Measurements from ENCODE around the gene SNRNP48.

SNRNP48 gene

DNA sequence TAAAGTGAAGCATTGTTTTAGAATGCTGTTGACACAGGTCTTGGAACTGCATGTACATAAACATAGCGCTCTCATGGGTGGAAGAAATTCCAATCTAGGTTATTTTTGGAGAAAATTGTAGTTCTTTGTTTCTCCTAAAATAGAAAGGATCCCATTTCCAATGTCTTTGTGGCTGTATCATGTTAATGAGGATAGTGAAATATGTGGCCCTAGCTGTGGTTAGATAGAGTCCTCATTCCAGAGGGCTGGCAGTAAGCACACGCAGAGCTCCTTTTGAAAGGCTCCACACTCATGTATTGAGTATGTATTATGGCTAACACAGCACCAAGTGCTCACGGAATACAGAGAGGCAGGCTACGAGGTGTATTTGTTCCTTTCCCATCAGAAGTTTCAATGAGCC lies 60.9 kb downstream of the SNRNP48 start:
- H3K4me3 ChIP-seq (ENCODE audit: low read depth in 1 of 2, low read length in 2 of 2): no peak overlapping the region
- H3K4me1 ChIP-seq (ENCODE audit: insufficient read depth, low read length): no peaks in the 10 kb centered on the region

DNA sequence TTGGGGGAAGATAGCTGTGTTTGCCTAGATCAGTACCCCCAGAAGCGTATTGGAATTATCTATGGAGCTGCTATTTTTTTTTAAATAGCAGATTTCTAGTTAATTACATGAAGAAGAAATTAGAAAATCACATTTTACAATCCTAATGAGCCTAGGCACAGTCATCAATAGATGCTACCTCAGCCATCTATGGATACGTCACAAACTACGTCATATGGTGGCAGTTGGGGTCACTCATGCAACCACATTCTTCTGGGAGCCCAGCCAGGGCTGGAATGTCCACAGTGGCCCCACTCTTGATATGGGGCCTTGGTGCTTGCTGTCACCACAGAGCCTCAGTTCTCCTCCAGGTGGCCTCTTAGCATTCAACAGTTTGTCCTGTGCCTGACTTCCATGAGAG lies 63.0 kb downstream of the SNRNP48 start:
- H3K4me3 ChIP-seq (ENCODE audit: low read depth in 1 of 2, low read length in 2 of 2): no peak overlapping the region
- H3K9ac ChIP-seq (ENCODE audit: low read length): no peak overlapping the region
- no peaks in the 10 kb centered on the region for H3K36me3 ChIP-seq (ENCODE audit: insufficient read depth, low read length)
- no peaks in the 10 kb centered on the region for H3K9me3 ChIP-seq (ENCODE audit: low read length)
- H3K4me1 ChIP-seq (ENCODE audit: insufficient read depth, low read length): no peaks in the 10 kb centered on the region
- H3K27ac ChIP-seq (ENCODE audit: low read depth, low read length): no peak overlapping the region
- H3K27me3 ChIP-seq (ENCODE audit: control insufficient read depth in 1 of 2, insufficient read depth in 2 of 2, low read length in 2 of 2): no peaks in the 10 kb centered on the region

More for the DNA sequence above, 60.9 kb downstream of the SNRNP48 start:
- no peak overlapping the region for H3K9ac ChIP-seq (ENCODE audit: low read length)
- H3K27ac ChIP-seq (ENCODE audit: low read depth, low read length): no peak overlapping the region
- no peaks in the 10 kb centered on the region for H3K27me3 ChIP-seq (ENCODE audit: control insufficient read depth in 1 of 2, insufficient read depth in 2 of 2, low read length in 2 of 2)
- H3K36me3 ChIP-seq (ENCODE audit: insufficient read depth, low read length): no peaks in the 10 kb centered on the region
- no peaks in the 10 kb centered on the region for H3K9me3 ChIP-seq (ENCODE audit: low read length)

DNA sequence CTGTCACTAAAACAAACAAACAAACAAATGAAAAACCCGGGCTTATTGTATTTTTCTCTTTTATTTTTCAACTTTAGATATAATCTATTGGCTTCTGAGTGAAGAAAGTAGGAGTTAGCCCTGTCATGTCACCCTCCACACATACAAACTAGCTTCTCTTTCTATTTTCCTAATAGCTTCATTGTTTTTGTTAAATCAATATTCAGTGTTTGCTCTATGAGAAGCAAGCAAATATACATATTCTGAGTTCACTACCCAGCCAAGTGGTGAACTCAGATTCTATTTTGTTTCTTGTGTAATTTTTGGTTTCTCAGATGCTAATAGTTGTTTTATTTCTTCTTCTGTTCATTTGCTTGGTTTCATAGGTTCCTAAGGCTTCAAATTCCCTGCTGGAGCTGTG lies 66.4 kb downstream of the SNRNP48 start:
- no peaks in the 10 kb centered on the region for H3K4me1 ChIP-seq (ENCODE audit: insufficient read depth, low read length)
- H3K9ac ChIP-seq (ENCODE audit: low read length): no peak overlapping the region
- H3K9me3 ChIP-seq (ENCODE audit: low read length): no peaks in the 10 kb centered on the region
- no peak overlapping the region for H3K4me3 ChIP-seq (ENCODE audit: low read depth in 1 of 2, low read length in 2 of 2)
- no peaks in the 10 kb centered on the region for H3K27me3 ChIP-seq (ENCODE audit: control insufficient read depth in 1 of 2, insufficient read depth in 2 of 2, low read length in 2 of 2)
- H3K36me3 ChIP-seq (ENCODE audit: insufficient read depth, low read length): no peaks in the 10 kb centered on the region
- no peak overlapping the region for H3K27ac ChIP-seq (ENCODE audit: low read depth, low read length)

DNA sequence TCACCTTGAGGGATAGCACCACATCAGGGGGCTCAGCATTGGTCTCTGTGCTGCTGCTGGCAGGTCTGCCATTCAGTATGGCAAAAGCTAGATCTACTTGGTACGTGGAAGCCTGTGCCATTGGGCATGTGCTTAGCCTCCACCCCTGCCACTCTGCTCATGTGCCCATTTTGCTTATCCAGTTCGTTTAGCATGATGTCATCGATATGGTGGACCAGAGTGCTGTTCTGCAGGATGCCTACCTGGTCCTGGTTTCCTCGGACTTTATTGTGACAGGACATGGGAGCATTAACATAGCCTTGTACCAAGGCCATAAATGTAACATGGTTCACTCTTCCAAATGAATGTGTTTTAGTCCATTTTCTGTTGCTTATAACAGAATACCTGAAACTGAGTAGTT lies 68.5 kb downstream of the SNRNP48 start:
- Histone ChIP-seq H3K9ac (ENCODE audit: low read length) (no peak overlapping the region), H3K9me3 (ENCODE audit: low read length) (no peaks in the 10 kb centered on the region)

DNA sequence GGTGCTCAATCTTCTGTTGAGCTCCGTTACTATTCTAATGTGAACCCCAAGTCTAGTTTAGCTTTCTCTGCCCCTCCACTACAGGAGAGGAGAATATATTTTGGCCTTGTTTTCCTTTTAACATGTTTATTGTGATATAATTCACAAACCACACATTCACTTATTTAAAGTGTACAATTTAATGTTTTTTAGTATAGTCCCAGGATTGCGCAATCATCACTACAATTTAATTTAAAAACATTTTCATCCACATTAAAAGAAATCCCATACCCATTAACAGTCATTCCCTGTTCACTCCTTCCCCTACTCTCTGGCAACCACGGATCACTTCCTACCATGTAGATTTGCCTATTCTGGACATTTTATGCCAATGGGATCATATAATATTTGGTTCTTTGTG lies 71.4 kb downstream of the SNRNP48 start:
- Histone ChIP-seq H3K36me3 (ENCODE audit: insufficient read depth, low read length) (no peaks in the 10 kb centered on the region), H3K27me3 (ENCODE audit: control insufficient read depth in 1 of 2, insufficient read depth in 2 of 2, low read length in 2 of 2) (no peaks in the 10 kb centered on the region), H3K27ac (ENCODE audit: low read depth, low read length) (no peak overlapping the region), H3K4me1 (ENCODE audit: insufficient read depth, low read length) (no peaks in the 10 kb centered on the region), H3K4me3 (ENCODE audit: low read depth in 1 of 2, low read length in 2 of 2) (no peak overlapping the region), H3K9me3 (ENCODE audit: low read length) (no peaks in the 10 kb centered on the region), H3K9ac (ENCODE audit: low read length) (no peak overlapping the region)

More for the DNA sequence above, 68.5 kb downstream of the SNRNP48 start:
- Histone ChIP-seq H3K4me3 (ENCODE audit: low read depth in 1 of 2, low read length in 2 of 2) (no peak overlapping the region), H3K27ac (ENCODE audit: low read depth, low read length) (no peak overlapping the region), H3K27me3 (ENCODE audit: control insufficient read depth in 1 of 2, insufficient read depth in 2 of 2, low read length in 2 of 2) (no peaks in the 10 kb centered on the region), H3K36me3 (ENCODE audit: insufficient read depth, low read length) (no peaks in the 10 kb centered on the region), H3K4me1 (ENCODE audit: insufficient read depth, low read length) (no peaks in the 10 kb centered on the region)

Measured in muscle layer of colon (tissue), 2 donors.